ENCODE measurements around the gene TMEM212.

Gene TMEM212

GRCh38 chr3:171879472-171879871 lies 36.3 kb downstream of the TMEM212 start:
- Histone ChIP-seq H3K9me3 (ENCODE audit: insufficient read depth, low read length) (no peaks in the 10 kb centered on the region), H3K4me3 (ENCODE audit: insufficient read length, low read depth) (no peak overlapping the region), H3K27me3 (ENCODE audit: insufficient read depth, insufficient read length) (no peaks in the 10 kb centered on the region), H3K4me1 (ENCODE audit: insufficient read depth, insufficient read length) (no peaks in the 10 kb centered on the region), H3K36me3 (ENCODE audit: insufficient read depth, insufficient read length, low read length) (no peaks in the 10 kb centered on the region), H3K9ac (ENCODE audit: insufficient read length, low read depth) (no peak overlapping the region)
- no peak for DNase-seq (ENCODE audit: low read depth, low spot score)
- no peak for TF ChIP-seq YY1 (IDR thresholded peaks at IDR 0.05; ENCODE audit: insufficient read depth, insufficient read length)
- TF ChIP-seq ZNF274 (IDR thresholded peaks at IDR 0.05; ENCODE audit: low read depth, low read length) = no peak
- TF ChIP-seq SUZ12 (IDR thresholded peaks at IDR 0.05; ENCODE audit: extremely low read depth, insufficient read depth, insufficient read length) = no peak

DNA sequence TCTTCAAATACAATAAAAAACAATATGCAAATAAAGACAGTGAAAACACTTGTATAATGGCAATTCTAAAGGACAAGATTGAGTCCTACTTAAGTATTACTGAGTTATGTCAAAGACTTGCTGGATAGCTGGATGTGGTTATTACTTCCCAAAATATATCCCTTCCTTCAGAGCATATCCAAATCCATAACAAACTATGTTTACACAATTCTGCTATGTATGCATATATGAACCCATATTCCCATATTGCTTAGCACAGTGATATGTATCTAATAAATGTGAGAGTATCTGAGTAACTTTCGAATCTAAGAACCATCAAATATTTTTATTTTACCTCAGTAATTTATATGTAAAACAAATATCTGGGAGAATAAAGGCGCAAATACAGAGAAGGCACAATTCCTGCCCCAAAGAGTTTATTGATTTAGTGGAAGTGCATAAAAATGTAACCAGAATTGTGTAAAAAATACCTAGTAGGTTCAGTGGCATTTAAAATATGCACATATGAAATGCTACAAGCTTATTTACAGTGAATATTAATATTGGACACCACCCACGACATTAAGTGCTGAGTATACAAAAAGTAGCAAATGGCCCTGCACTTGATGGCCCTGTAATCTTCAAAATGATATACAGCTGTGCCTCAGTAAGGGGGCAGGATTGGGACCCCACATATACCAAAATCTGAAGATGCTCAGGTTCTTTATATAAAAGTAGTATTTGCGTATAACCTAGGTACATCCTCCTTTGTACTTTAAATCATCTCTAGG lies 37.1 kb downstream of the TMEM212 start:
- TF ChIP-seq ZNF274 (IDR thresholded peaks at IDR 0.05; ENCODE audit: low read depth, low read length) (no peak), YY1 (IDR thresholded peaks at IDR 0.05; ENCODE audit: insufficient read depth, insufficient read length) (no peak), SUZ12 (IDR thresholded peaks at IDR 0.05; ENCODE audit: extremely low read depth, insufficient read depth, insufficient read length) (no peak)
- H3K4me1 ChIP-seq (ENCODE audit: insufficient read depth, insufficient read length) = no peaks in the 10 kb centered on the region
- H3K36me3 ChIP-seq (ENCODE audit: insufficient read depth, insufficient read length, low read length) = no peaks in the 10 kb centered on the region
- no peaks in the 10 kb centered on the region for H3K27me3 ChIP-seq (ENCODE audit: insufficient read depth, insufficient read length)
- H3K4me3 ChIP-seq (ENCODE audit: insufficient read length, low read depth) = no peak overlapping the region
- H3K9ac ChIP-seq (ENCODE audit: insufficient read length, low read depth) = no peak overlapping the region
- H3K9me3 ChIP-seq (ENCODE audit: insufficient read depth, low read length) = no peaks in the 10 kb centered on the region
- DNase-seq (ENCODE audit: low read depth, low spot score) = no peak

- Histone ChIP-seq H3K9ac (ENCODE audit: insufficient read length, low read depth) (no peak overlapping the region), H3K4me3 (ENCODE audit: insufficient read length, low read depth) (no peak overlapping the region), H3K36me3 (ENCODE audit: insufficient read depth, insufficient read length, low read length) (no peaks in the 10 kb centered on the region), H3K27me3 (ENCODE audit: insufficient read depth, insufficient read length) (no peaks in the 10 kb centered on the region), H3K4me1 (ENCODE audit: insufficient read depth, insufficient read length) (no peaks in the 10 kb centered on the region), H3K9me3 (ENCODE audit: insufficient read depth, low read length) (no peaks in the 10 kb centered on the region)
- DNase-seq (ENCODE audit: low read depth, low spot score) = no peak
- TF ChIP-seq ZNF274 (IDR thresholded peaks at IDR 0.05; ENCODE audit: low read depth, low read length) = no peak
- no peak for TF ChIP-seq SUZ12 (IDR thresholded peaks at IDR 0.05; ENCODE audit: extremely low read depth, insufficient read depth, insufficient read length)
- TF ChIP-seq YY1 (IDR thresholded peaks at IDR 0.05; ENCODE audit: insufficient read depth, insufficient read length) = no peak
Observed at GRCh38 chr3:171881251-171881650, 38.1 kb downstream of the TMEM212 start.

GRCh38 chr3:171883257-171883892 lies 40.2 kb downstream of the TMEM212 start:
- DNase-seq (ENCODE audit: low read depth, low spot score) = no peak
- Histone ChIP-seq H3K27me3 (ENCODE audit: insufficient read depth, insufficient read length) (no peaks in the 10 kb centered on the region), H3K4me1 (ENCODE audit: insufficient read depth, insufficient read length) (no peaks in the 10 kb centered on the region), H3K36me3 (ENCODE audit: insufficient read depth, insufficient read length, low read length) (no peaks in the 10 kb centered on the region), H3K9ac (ENCODE audit: insufficient read length, low read depth) (no peak overlapping the region), H3K4me3 (ENCODE audit: insufficient read length, low read depth) (no peak overlapping the region), H3K9me3 (ENCODE audit: insufficient read depth, low read length) (peaks cover 9% of the 10 kb centered on the region)
- TF ChIP-seq ZNF274 (IDR thresholded peaks at IDR 0.05; ENCODE audit: low read depth, low read length) = no peak
- no peak for TF ChIP-seq SUZ12 (IDR thresholded peaks at IDR 0.05; ENCODE audit: extremely low read depth, insufficient read depth, insufficient read length)
- TF ChIP-seq YY1 (IDR thresholded peaks at IDR 0.05; ENCODE audit: insufficient read depth, insufficient read length) = no peak

DNA sequence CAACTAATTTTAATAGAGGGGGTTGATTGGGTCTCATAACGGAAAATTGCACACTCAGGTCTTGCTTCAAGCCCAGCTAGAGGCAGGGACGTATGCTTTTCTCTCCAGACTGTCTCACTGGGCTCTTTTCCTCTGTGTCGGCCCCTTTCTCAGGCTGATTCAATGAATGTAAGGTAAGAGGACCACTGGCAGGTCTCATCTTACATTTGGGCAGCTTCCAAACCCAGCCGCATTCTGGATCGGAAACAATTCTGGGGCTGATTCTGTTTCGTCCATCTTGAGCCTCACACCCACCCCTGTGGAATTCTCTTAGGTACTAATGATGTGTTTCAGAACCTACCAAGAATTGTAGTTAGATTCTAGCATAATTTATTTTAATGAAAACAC lies 40.7 kb downstream of the TMEM212 start:
- Histone ChIP-seq H3K9me3 (ENCODE audit: insufficient read depth, low read length) (peaks cover 14% of the 10 kb centered on the region), H3K4me3 (ENCODE audit: insufficient read length, low read depth) (no peak overlapping the region), H3K4me1 (ENCODE audit: insufficient read depth, insufficient read length) (no peaks in the 10 kb centered on the region), H3K9ac (ENCODE audit: insufficient read length, low read depth) (no peak overlapping the region), H3K27me3 (ENCODE audit: insufficient read depth, insufficient read length) (no peaks in the 10 kb centered on the region), H3K36me3 (ENCODE audit: insufficient read depth, insufficient read length, low read length) (no peaks in the 10 kb centered on the region)
- DNase-seq (ENCODE audit: low read depth, low spot score) = no peak
- TF ChIP-seq SUZ12 (IDR thresholded peaks at IDR 0.05; ENCODE audit: extremely low read depth, insufficient read depth, insufficient read length) = no peak
- TF ChIP-seq YY1 (IDR thresholded peaks at IDR 0.05; ENCODE audit: insufficient read depth, insufficient read length) = no peak
- TF ChIP-seq ZNF274 (IDR thresholded peaks at IDR 0.05; ENCODE audit: low read depth, low read length) = no peak

GRCh38 chr3:171888466-171888865 lies 45.3 kb downstream of the TMEM212 start:
- Histone ChIP-seq H3K27me3 (ENCODE audit: insufficient read depth, insufficient read length) (no peaks in the 10 kb centered on the region), H3K9me3 (ENCODE audit: insufficient read depth, low read length) (peaks cover 29% of the 10 kb centered on the region), H3K9ac (ENCODE audit: insufficient read length, low read depth) (no peak overlapping the region), H3K4me3 (ENCODE audit: insufficient read length, low read depth) (no peak overlapping the region), H3K4me1 (ENCODE audit: insufficient read depth, insufficient read length) (no peaks in the 10 kb centered on the region), H3K36me3 (ENCODE audit: insufficient read depth, insufficient read length, low read length) (no peaks in the 10 kb centered on the region)
- TF ChIP-seq YY1 (IDR thresholded peaks at IDR 0.05; ENCODE audit: insufficient read depth, insufficient read length) (no peak), ZNF274 (IDR thresholded peaks at IDR 0.05; ENCODE audit: low read depth, low read length) (no peak), SUZ12 (IDR thresholded peaks at IDR 0.05; ENCODE audit: extremely low read depth, insufficient read depth, insufficient read length) (no peak)
- DNase-seq (ENCODE audit: low read depth, low spot score) = no peak

GRCh38 chr3:171890398-171890797 lies 47.2 kb downstream of the TMEM212 start:
- no peak overlapping the region for H3K4me3 ChIP-seq (ENCODE audit: insufficient read length, low read depth)
- peaks cover 29% of the 10 kb centered on the region for H3K9me3 ChIP-seq (ENCODE audit: insufficient read depth, low read length)
- H3K9ac ChIP-seq (ENCODE audit: insufficient read length, low read depth) = no peak overlapping the region
- H3K4me1 ChIP-seq (ENCODE audit: insufficient read depth, insufficient read length) = no peaks in the 10 kb centered on the region
- DNase-seq (ENCODE audit: low read depth, low spot score) = no peak
- H3K27me3 ChIP-seq (ENCODE audit: insufficient read depth, insufficient read length) = no peaks in the 10 kb centered on the region
- no peaks in the 10 kb centered on the region for H3K36me3 ChIP-seq (ENCODE audit: insufficient read depth, insufficient read length, low read length)
- TF ChIP-seq ZNF274 (IDR thresholded peaks at IDR 0.05; ENCODE audit: low read depth, low read length) = no peak
- no peak for TF ChIP-seq SUZ12 (IDR thresholded peaks at IDR 0.05; ENCODE audit: extremely low read depth, insufficient read depth, insufficient read length)
- TF ChIP-seq YY1 (IDR thresholded peaks at IDR 0.05; ENCODE audit: insufficient read depth, insufficient read length) = no peak
